PC-3 (cell line): ENCODE results near the gene SERPINF2.

Experiments used
- EZH2 ChIP-seq: fragments of 300-600 bp; sonication (generic); IDR thresholded peaks from one replicate; pipeline ENCODE4 v1.6.1; 2017; ENCODE audit warnings: antibody characterized with exemption, mild to moderate bottlenecking, low read length; ENCODE audit not compliant: unreplicated experiment
- TF ChIP-seq, protein P1 (sequence below): fragments of 300-600 bp; sonication (generic); conservative IDR thresholded peaks from 2 replicates; pipeline ENCODE4 v1.5.1; 2017; ENCODE audit warnings: antibody characterized with exemption, low read depth, mild to moderate bottlenecking, low read length

- TF ChIP-seq, protein P1, sequence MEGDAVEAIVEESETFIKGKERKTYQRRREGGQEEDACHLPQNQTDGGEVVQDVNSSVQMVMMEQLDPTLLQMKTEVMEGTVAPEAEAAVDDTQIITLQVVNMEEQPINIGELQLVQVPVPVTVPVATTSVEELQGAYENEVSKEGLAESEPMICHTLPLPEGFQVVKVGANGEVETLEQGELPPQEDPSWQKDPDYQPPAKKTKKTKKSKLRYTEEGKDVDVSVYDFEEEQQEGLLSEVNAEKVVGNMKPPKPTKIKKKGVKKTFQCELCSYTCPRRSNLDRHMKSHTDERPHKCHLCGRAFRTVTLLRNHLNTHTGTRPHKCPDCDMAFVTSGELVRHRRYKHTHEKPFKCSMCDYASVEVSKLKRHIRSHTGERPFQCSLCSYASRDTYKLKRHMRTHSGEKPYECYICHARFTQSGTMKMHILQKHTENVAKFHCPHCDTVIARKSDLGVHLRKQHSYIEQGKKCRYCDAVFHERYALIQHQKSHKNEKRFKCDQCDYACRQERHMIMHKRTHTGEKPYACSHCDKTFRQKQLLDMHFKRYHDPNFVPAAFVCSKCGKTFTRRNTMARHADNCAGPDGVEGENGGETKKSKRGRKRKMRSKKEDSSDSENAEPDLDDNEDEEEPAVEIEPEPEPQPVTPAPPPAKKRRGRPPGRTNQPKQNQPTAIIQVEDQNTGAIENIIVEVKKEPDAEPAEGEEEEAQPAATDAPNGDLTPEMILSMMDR = no peak
- no peak for TF ChIP-seq EZH2
Observed at GRCh38 chr17:1744551-1745512, 2.2 kb downstream of the SERPINF2 start.
